Ovary (tissue), 9 donors: ENCODE data around the gene NCK2. TPM values are rescaled to one million over a fixed set of nuclear protein-coding genes. Genes with fewer than 3 reads are reported as not detected.
"Not testable (repeated sequence)": the region's sequence is repeated elsewhere in the genome, so short reads cannot be mapped to it uniquely, and the experiment has no call there.

ENCODE experiments used
- DNase-seq, 5 donors: peaks; one replicate each; pipeline ENCODE4 v3.0.0-alpha.2; 2019 to 2020
- H3K27ac ChIP-seq, 2 donors: fragments of 200-600 bp; one replicate each; pipeline versions ENCODE4 v1.5.1 to v1.8.0; 2019 to 2022
- H3K27me3 ChIP-seq: fragments of 200-600 bp; one replicate; pipeline ENCODE4 v1.8.0; 2022
- H3K36me3 ChIP-seq: fragments of 200-600 bp; sonication (generic); one replicate; pipeline ENCODE4 v1.5.1; 2019
- H3K4me1 ChIP-seq: one replicate; pipeline ENCODE4 v1.8.1; 2013; ENCODE audit warnings: mild to moderate bottlenecking, moderate library complexity; ENCODE audit not compliant: insufficient read depth
- H3K4me3 ChIP-seq: fragments of 200-600 bp; sonication (generic); one replicate; pipeline ENCODE4 v1.5.1; 2017
- H3K9me3 ChIP-seq, 2 donors: fragments of 200-600 bp in 1 of 2; sonication (generic) in 1 of 2; one replicate each; pipeline versions ENCODE4 v1.5.1 to v1.8.1; 2013 to 2019; ENCODE audit warnings: mild to moderate bottlenecking in 1 of 2, moderate library complexity in 1 of 2
- EP300 ChIP-seq: sonication (generic); formaldehyde crosslinking; IDR thresholded peaks from one replicate; pipeline ENCODE4 v1.6.1; 2017; ENCODE audit warnings: antibody characterized with exemption
- POLR2A ChIP-seq: fragments of 450-650 bp; IDR thresholded peaks from one replicate; pipeline ENCODE4 v1.6.1; 2017; ENCODE audit warnings: antibody characterized with exemption, mild to moderate bottlenecking, moderate library complexity
- WGBS, 3 donors: extraction: QIAGEN DNeasy Blood & Tissue Kit in 1 of 3; methylation state at CpG; one replicate each; pipeline versions ENCODE4 v1.1.5 to v1.1.7; 2013 to 2017; 5-methylcytosine and 5-hydroxymethylcytosine counted together
- intact Hi-C, 4 donors: fragments of 100-400 bp; cut with DNase I; formaldehyde crosslinking; loops; one replicate each; pipeline versions ENCODE4 v1.11.0 to v1.15.1; 2022 to 2023
- polyA plus RNA-seq, 2 donors: library from polyadenylated mRNA; stranded (reverse); fragments of 200-250 nt in 1 of 2; fragments of 350-450 nt in 1 of 2; fragmentation: Illumina TruSeq in 1 of 2; extraction: RNeasy Lipid Tissue Mini Kit (QIAGEN cat#74804) in 1 of 2; gene quantifications; one replicate each; pipeline ENCODE4 v1.2.3, GENCODE V29; 2013 to 2014
- total RNA-seq, 7 donors: library from RNA; depleted of rRNA in 2 of 7; stranded (reverse); fragments of >200 nt in 2 of 7; fragmentation: NEBNext Ultra II Directional in 3 of 7; extraction: Animal tissue kit (Norgen Biotek cat#: 25700) in 3 of 7; gene quantifications; one replicate each; pipeline versions ENCODE4 v1.1.0 to v1.2.4, GENCODE V29; 2016 to 2023
- TF ChIP-seq, protein P1 (sequence below), 3 donors: fragments of 450-650 bp in 2 of 3; fragments of 200-600 bp in 1 of 3; IDR thresholded peaks; one replicate each; pipeline versions ENCODE4 v1.5.1 to v1.8.0; 2016 to 2022; ENCODE audit warnings: antibody characterized with exemption in 3 of 3, mild to moderate bottlenecking in 1 of 3
- donor health status: DM: no; HTN: no; CAD: no; lungs with moderate emphysema.
- donor health status: DM: no; HTN: no; CAD: no.
- donor health status: Bipolar disorder and iron deficiency.
- donor health status: DM: yes; HTN: yes; CAD: no.
- donor health status: DM: no; HTN: no; CAD: no.
- donor health status: DM: yes; HTN: yes; CAD: no.

Gene NCK2
- total and polyA plus RNA-seq, 9 donors, result 16.7 to 42.9 (median 31.2) TPM

DNA sequence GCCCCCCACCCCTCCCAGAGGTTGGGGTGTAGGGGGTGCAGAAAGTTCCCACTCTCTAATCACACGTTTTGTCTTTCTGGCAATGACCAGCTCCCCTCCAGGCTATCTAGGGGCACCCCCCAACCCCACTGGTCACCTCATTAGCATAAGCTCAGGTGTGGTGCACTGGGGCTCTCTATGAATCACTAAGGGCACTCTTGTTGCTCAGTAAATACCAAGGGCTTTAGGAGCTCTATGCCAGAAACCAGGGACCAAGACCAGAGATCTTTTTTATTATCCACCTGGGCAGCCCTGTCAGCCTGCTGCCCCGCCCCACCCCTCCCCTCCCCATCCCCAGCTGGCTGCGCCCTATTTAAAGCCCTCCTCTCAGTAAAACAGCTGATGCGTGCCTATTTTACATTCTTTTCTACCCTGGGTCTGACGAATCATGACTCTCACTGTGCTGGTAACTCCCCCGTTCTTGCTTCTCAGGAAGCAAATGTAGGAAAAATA lies 24.3 kb downstream of the NCK2 start:
- H3K9me3 ChIP-seq, result no peaks in the 10 kb centered on the region
- TF ChIP-seq POLR2A, result no peak
- TF ChIP-seq EP300, result no peak
- TF ChIP-seq, protein P1, sequence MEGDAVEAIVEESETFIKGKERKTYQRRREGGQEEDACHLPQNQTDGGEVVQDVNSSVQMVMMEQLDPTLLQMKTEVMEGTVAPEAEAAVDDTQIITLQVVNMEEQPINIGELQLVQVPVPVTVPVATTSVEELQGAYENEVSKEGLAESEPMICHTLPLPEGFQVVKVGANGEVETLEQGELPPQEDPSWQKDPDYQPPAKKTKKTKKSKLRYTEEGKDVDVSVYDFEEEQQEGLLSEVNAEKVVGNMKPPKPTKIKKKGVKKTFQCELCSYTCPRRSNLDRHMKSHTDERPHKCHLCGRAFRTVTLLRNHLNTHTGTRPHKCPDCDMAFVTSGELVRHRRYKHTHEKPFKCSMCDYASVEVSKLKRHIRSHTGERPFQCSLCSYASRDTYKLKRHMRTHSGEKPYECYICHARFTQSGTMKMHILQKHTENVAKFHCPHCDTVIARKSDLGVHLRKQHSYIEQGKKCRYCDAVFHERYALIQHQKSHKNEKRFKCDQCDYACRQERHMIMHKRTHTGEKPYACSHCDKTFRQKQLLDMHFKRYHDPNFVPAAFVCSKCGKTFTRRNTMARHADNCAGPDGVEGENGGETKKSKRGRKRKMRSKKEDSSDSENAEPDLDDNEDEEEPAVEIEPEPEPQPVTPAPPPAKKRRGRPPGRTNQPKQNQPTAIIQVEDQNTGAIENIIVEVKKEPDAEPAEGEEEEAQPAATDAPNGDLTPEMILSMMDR (IDR thresholded peaks at IDR 0.05), result no peak
- peaks cover 14% of the 10 kb centered on the region for H3K4me1 ChIP-seq
- no peak for DNase-seq
- no peaks in the 10 kb centered on the region for H3K27me3 ChIP-seq
- no peak overlapping the region for H3K27ac ChIP-seq
- no peaks in the 10 kb centered on the region for H3K36me3 ChIP-seq
- intact Hi-C loops, result no loop called here
- H3K4me3 ChIP-seq, result no peak overlapping the region
- WGBS, 3 donors, result 36 to 56% (median 53%) methylated on average over 6 of the region's 6 CpGs

DNA sequence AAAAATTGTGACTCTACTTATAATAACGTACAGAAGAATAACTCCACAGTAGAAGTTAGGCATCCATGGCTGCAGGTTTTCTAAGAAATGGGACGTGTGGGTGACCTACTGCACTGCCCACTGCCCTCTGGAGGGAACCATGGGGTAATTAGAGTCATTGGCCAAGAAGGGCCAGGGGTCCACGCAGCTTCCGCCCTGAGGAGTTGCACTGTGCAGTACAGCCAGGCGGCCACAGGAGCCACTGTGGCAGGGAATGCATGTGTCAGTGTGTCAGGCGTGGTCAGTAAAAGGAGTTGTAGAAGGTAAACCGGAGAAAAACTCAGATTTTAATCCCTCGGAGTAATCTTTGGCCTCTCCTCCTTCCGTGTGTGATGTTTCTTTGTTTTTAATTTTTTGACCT lies 24.8 kb downstream of the NCK2 start:
- H3K27ac ChIP-seq, result no peak overlapping the region
- WGBS, 3 donors, result 68 to 83% (median 77%) methylated on average over 9 of the region's 9 CpGs
- TF ChIP-seq, protein P1 (IDR thresholded peaks at IDR 0.05), result no peak
- TF ChIP-seq POLR2A (no peak), EP300 (no peak)
- DNase-seq, result no peak
- H3K4me1 ChIP-seq, result peaks cover 12% of the 10 kb centered on the region
- H3K27me3 ChIP-seq, result no peaks in the 10 kb centered on the region
- intact Hi-C loops, result no loop called here
- no peaks in the 10 kb centered on the region for H3K36me3 ChIP-seq
- H3K4me3 ChIP-seq, result no peak overlapping the region
- H3K9me3 ChIP-seq, result no peaks in the 10 kb centered on the region

- DNase-seq, result no peak
- Histone ChIP-seq H3K4me1 (peaks cover 12% of the 10 kb centered on the region), H3K9me3 (no peaks in the 10 kb centered on the region), H3K36me3 (no peaks in the 10 kb centered on the region), H3K4me3 (no peak overlapping the region), H3K27ac (no peak overlapping the region), H3K27me3 (no peaks in the 10 kb centered on the region)
- intact Hi-C loops, result no loop called here
- TF ChIP-seq, protein P1 (IDR thresholded peaks at IDR 0.05), result no peak
- TF ChIP-seq EP300 (no peak), POLR2A (no peak)
- 95 to 100% (median 98%) methylated on average over 1 of the region's 1 CpG for WGBS, 3 donors
Measured at GRCh38 chr2:105770149-105770548, 25.4 kb downstream of the NCK2 start.

GRCh38 chr2:105771291-105771690 lies 26.6 kb downstream of the NCK2 start:
- H3K36me3 ChIP-seq, intact Hi-C loops, H3K27ac ChIP-seq, DNase-seq, H3K4me3 ChIP-seq, H3K9me3 ChIP-seq, H3K27me3 ChIP-seq: not testable (repeated sequence)
- H3K4me1 ChIP-seq, result peaks cover 14% of the 10 kb centered on the region
- WGBS, 3 donors, result 77 to 89% (median 82%) methylated on average over 7 of the region's 7 CpGs

GRCh38 chr2:105771836-105772235 lies 27.1 kb downstream of the NCK2 start:
- intact Hi-C loops, result no loop called here
- no peak for DNase-seq
- 33 to 42% (median 34%) methylated on average over 9 of the region's 9 CpGs for WGBS, 3 donors
- Histone ChIP-seq H3K4me1 (peaks cover 19% of the 10 kb centered on the region), H3K4me3 (no peak overlapping the region), H3K27ac (no peak overlapping the region), H3K9me3 (no peaks in the 10 kb centered on the region), H3K36me3 (no peaks in the 10 kb centered on the region), H3K27me3 (no peaks in the 10 kb centered on the region)
- TF ChIP-seq POLR2A (no peak), EP300 (no peak)
- TF ChIP-seq, protein P1 (IDR thresholded peaks at IDR 0.05), result no peak
